Stomach (tissue), 8 donors: ENCODE data around the gene SYTL1. TPM values are rescaled to one million over a fixed set of nuclear protein-coding genes. Genes with fewer than 3 reads are reported as not detected.

Source experiments
- polyA plus RNA-seq, 3 donors: library from polyadenylated mRNA; stranded (reverse); fragments of 200-250 nt; gene quantifications; one replicate each; pipeline ENCODE4 v1.2.3, GENCODE V29; 2013
- small RNA-seq, 4 donors: library from RNA; depleted of rRNA; stranded (forward); fragments of <200 nt; gene quantifications; one replicate each; pipeline ENCODE3, GENCODE V24; 2016
- total RNA-seq, 5 donors: library from RNA; depleted of rRNA; stranded (reverse); fragments of >200 nt; gene quantifications; one replicate each; pipeline versions ENCODE4 v1.1.0 to v1.2.3, GENCODE V29; 2014 to 2016
- donor health status: healthy with polysubstance abuse.
- donor health status: Bipolar disorder and iron deficiency.
- donor health status: healthy.

SYTL1 gene
- total and polyA plus RNA-seq, 8 donors = 15.6 to 222 (median 58.2) TPM

Small RNAs within 50 kb of the gene (small RNA-seq; reads per million reads assigned to genes)
- 0 reads per million in 4 donors for gene RNU6-48P

Other genes with a start within 250 kb of the SYTL1 start
- 100 to 1,000 TPM in 1 of 5 donors, 10 to 100 TPM in 4; 25.7 to 132 (median 42.0) TPM for gene SLC9A1, start 186.9 kb upstream of the SYTL1 start, total RNA-seq
- 10 to 100 TPM; 16.3 to 27.6 (median 19.2) TPM for gene SLC9A1, start 186.9 kb upstream of the SYTL1 start, polyA plus RNA-seq
- 10 to 100 TPM; 17.7 to 51.9 (median 35.3) TPM for gene WDTC1, start 107.4 kb upstream of the SYTL1 start, total RNA-seq
- 10 to 100 TPM in 2 of 3 donors, 1 to 10 TPM in 1; 7.8 to 21.4 (median 20.0) TPM for gene WDTC1, start 107.4 kb upstream of the SYTL1 start, polyA plus RNA-seq
- 10 to 100 TPM in 3 of 5 donors, 1 to 10 TPM in 2; 1.8 to 18.8 (median 16.5) TPM for gene TMEM222, start 19.9 kb upstream of the SYTL1 start, total RNA-seq
- gene TMEM222, start 19.9 kb upstream of the SYTL1 start, polyA plus RNA-seq = 10 to 100 TPM; 28.5 to 39.9 (median 38.6) TPM
- gene MAP3K6, start 24.9 kb downstream of the SYTL1 start, total RNA-seq = 10 to 100 TPM; 11.6 to 38.5 (median 25.8) TPM
- 100 to 1,000 TPM in 1 of 3 donors, 10 to 100 TPM in 2; 43.4 to 110 (median 48.0) TPM for gene MAP3K6, start 24.9 kb downstream of the SYTL1 start, polyA plus RNA-seq
- gene FCN3, start 32.8 kb downstream of the SYTL1 start, total RNA-seq = 10 to 100 TPM in 1 of 5 donors, 1 to 10 TPM in 1, under 1 TPM in 1, not detected in 2; 0.55 to 15.2 (median 2.8) TPM
- 10 to 100 TPM in 1 of 3 donors, 1 to 10 TPM in 2; 4.1 to 10.8 (median 5.0) TPM for gene FCN3, start 32.8 kb downstream of the SYTL1 start, polyA plus RNA-seq
- gene CD164L2, start 41.3 kb downstream of the SYTL1 start, total RNA-seq = not detected
- gene CD164L2, start 41.3 kb downstream of the SYTL1 start, polyA plus RNA-seq = 1 to 10 TPM in 2 of 3 donors, not detected in 1; 1.5 to 8.7 TPM
- under 1 TPM in 2 of 5 donors, not detected in 3; 0.18 to 0.43 TPM for gene GPR3, start 50.6 kb downstream of the SYTL1 start, total RNA-seq
- under 1 TPM in 2 of 3 donors, not detected in 1; 0.25 to 0.30 TPM for gene GPR3, start 50.6 kb downstream of the SYTL1 start, polyA plus RNA-seq
- gene WASF2, start 148.1 kb downstream of the SYTL1 start, total RNA-seq = 10 to 100 TPM; 47.0 to 82.1 (median 65.3) TPM
- 10 to 100 TPM; 24.7 to 31.9 (median 25.7) TPM for gene WASF2, start 148.1 kb downstream of the SYTL1 start, polyA plus RNA-seq